Measurements from ENCODE around the gene NT5E.
"Not testable (repeated sequence)": the region's sequence is repeated elsewhere in the genome, so short reads cannot be mapped to it uniquely, and the experiment has no call there.

Gene NT5E

GRCh38 chr6:85506441-85507093, 56.7 kb downstream of the NT5E start:
- H2AFZ ChIP-seq (ENCODE audit: low read depth, low read length, severe bottlenecking): no peak overlapping the region
- no peak for TF ChIP-seq EZH2phosphoT487 (conservative IDR thresholded peaks at IDR 0.05; ENCODE audit: low read length)
- H3K9me2 ChIP-seq (replicated peaks; ENCODE audit: insufficient read depth, low read length): no peaks in the 10 kb centered on the region
- H3K4me3 ChIP-seq (ENCODE audit: insufficient read depth, low read length, poor library complexity, severe bottlenecking): no peak overlapping the region
- H3K36me3 ChIP-seq (ENCODE audit: low read length): peaks cover 19% of the 10 kb centered on the region
- no peaks in the 10 kb centered on the region for H3K9me3 ChIP-seq (ENCODE audit: insufficient read depth, low read length)
- no peak overlapping the region for H3K27ac ChIP-seq (ENCODE audit: low read depth, low read length)
- H3F3A ChIP-seq (ENCODE audit: insufficient read depth): no peaks in the 10 kb centered on the region
- H3K9ac ChIP-seq (ENCODE audit: low read length): no peak overlapping the region
- H3K27me3 ChIP-seq (ENCODE audit: low read length): no peaks in the 10 kb centered on the region
- H3K79me2 ChIP-seq (ENCODE audit: insufficient read depth, low read length): no peaks in the 10 kb centered on the region
- H4K20me1 ChIP-seq (ENCODE audit: low read depth, low read length): no peaks in the 10 kb centered on the region
- no peak overlapping the region for H3K4me2 ChIP-seq (ENCODE audit: low read depth, low read length, poor library complexity, severe bottlenecking)

GRCh38 chr6:85516168-85516567, 66.3 kb downstream of the NT5E start:
- H3K4me2 ChIP-seq (ENCODE audit: low read depth, low read length, poor library complexity, severe bottlenecking): no peak overlapping the region
- H3K9me3 ChIP-seq (ENCODE audit: insufficient read depth, low read length): no peaks in the 10 kb centered on the region
- peaks cover 38% of the 10 kb centered on the region for H3K36me3 ChIP-seq (ENCODE audit: low read length)

GRCh38 chr6:85524281-85524680, 74.4 kb downstream of the NT5E start:
- not testable (repeated sequence) for H3K4me3 ChIP-seq (ENCODE audit: insufficient read depth, low read length, poor library complexity, severe bottlenecking); H3K9me3 ChIP-seq (ENCODE audit: insufficient read depth, low read length); H3K79me2 ChIP-seq (ENCODE audit: insufficient read depth, low read length); H3K4me2 ChIP-seq (ENCODE audit: low read depth, low read length, poor library complexity, severe bottlenecking); H3K27me3 ChIP-seq (ENCODE audit: low read length); H3K9ac ChIP-seq (ENCODE audit: low read length); H3F3A ChIP-seq (ENCODE audit: insufficient read depth); H2AFZ ChIP-seq (ENCODE audit: low read depth, low read length, severe bottlenecking); H3K9me2 ChIP-seq (replicated peaks; ENCODE audit: insufficient read depth, low read length); H3K27ac ChIP-seq (ENCODE audit: low read depth, low read length); H4K20me1 ChIP-seq (ENCODE audit: low read depth, low read length)
- H3K36me3 ChIP-seq (ENCODE audit: low read length): peaks cover 37% of the 10 kb centered on the region

More at GRCh38 chr6:85516168-85516567, 66.3 kb downstream of the NT5E start:
- Histone ChIP-seq H3K79me2 (ENCODE audit: insufficient read depth, low read length) (no peaks in the 10 kb centered on the region), H2AFZ (ENCODE audit: low read depth, low read length, severe bottlenecking) (no peak overlapping the region), H3K9me2 (replicated peaks; ENCODE audit: insufficient read depth, low read length) (no peaks in the 10 kb centered on the region), H3K9ac (ENCODE audit: low read length) (no peak overlapping the region), H4K20me1 (ENCODE audit: low read depth, low read length) (no peaks in the 10 kb centered on the region), H3K27me3 (ENCODE audit: low read length) (no peaks in the 10 kb centered on the region), H3K27ac (ENCODE audit: low read depth, low read length) (no peak overlapping the region), H3F3A (ENCODE audit: insufficient read depth) (0 out of 2 replicates have a peak, but pooled peaks cover 4% of the 10 kb centered on the region), H3K4me3 (ENCODE audit: insufficient read depth, low read length, poor library complexity, severe bottlenecking) (no peak overlapping the region)
- no peak for TF ChIP-seq CTCF (IDR thresholded peaks at IDR 0.05; ENCODE audit: insufficient read depth, low read length, poor library complexity, severe bottlenecking)
- no peak for TF ChIP-seq EZH2phosphoT487 (conservative IDR thresholded peaks at IDR 0.05; ENCODE audit: low read length)

DNA sequence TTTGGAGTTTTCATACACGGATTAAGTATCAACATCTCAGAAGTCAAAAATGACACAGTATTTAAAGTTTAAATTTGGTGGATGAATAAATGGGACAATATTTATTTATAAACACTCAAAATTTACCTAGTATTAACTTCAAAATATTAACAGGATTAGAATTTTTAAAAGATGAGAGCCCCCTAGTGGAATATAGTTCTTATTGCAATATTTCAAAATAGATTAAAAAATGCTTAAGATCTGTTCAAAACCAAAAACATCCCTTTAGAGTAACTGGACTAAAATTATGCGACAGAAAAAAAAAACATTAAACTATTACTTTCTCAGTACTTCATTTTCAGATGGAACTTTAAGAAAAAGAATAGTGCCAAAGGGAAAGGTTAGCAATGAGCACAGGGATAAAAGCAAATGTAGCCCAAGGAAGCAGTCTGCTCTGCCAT, 87.2 kb downstream of the NT5E start:
- no peaks in the 10 kb centered on the region for H3K27me3 ChIP-seq (ENCODE audit: low read length)
- no peak overlapping the region for H3K27ac ChIP-seq (ENCODE audit: low read depth, low read length)
- H3K9ac ChIP-seq (ENCODE audit: low read length): no peak overlapping the region
- H3K9me3 ChIP-seq (ENCODE audit: insufficient read depth, low read length): no peaks in the 10 kb centered on the region
- H4K20me1 ChIP-seq (ENCODE audit: low read depth, low read length): no peaks in the 10 kb centered on the region
- no peaks in the 10 kb centered on the region for H3K79me2 ChIP-seq (ENCODE audit: insufficient read depth, low read length)
- H3K9me2 ChIP-seq (replicated peaks; ENCODE audit: insufficient read depth, low read length): no peaks in the 10 kb centered on the region
- no peak overlapping the region for H2AFZ ChIP-seq (ENCODE audit: low read depth, low read length, severe bottlenecking)
- H3K36me3 ChIP-seq (ENCODE audit: low read length): peaks cover 12% of the 10 kb centered on the region
- no peak overlapping the region for H3K4me3 ChIP-seq (ENCODE audit: insufficient read depth, low read length, poor library complexity, severe bottlenecking)
- no peak overlapping the region for H3K4me2 ChIP-seq (ENCODE audit: low read depth, low read length, poor library complexity, severe bottlenecking)
- TF ChIP-seq EZH2phosphoT487 (conservative IDR thresholded peaks at IDR 0.05; ENCODE audit: low read length) (no peak), CTCF (IDR thresholded peaks at IDR 0.05; ENCODE audit: insufficient read depth, low read length, poor library complexity, severe bottlenecking) (peak; percentile 60)
- H3F3A ChIP-seq (ENCODE audit: insufficient read depth): peaks cover 20% of the 10 kb centered on the region; the same call in 1 of the 2 replicates
